ENCODE results near the gene NEDD4. TPM values are rescaled to one million over a fixed set of nuclear protein-coding genes. Genes with fewer than 3 reads are reported as not detected.
"Not testable (repeated sequence)": the region's sequence is repeated elsewhere in the genome, so short reads cannot be mapped to it uniquely, and the experiment has no call there.

NEDD4 gene
- total RNA-seq, 1 donor from 2014 or later, result 55.4 TPM

GRCh38 chr15:55846116-55846707 is 147.2 kb downstream of the NEDD4 start:
- H2AFZ ChIP-seq (ENCODE audit: low read depth, low read length), result no peak overlapping the region
- Mint-ChIP-seq H3K4me3 (ENCODE audit: unreplicated experiment) (no peak overlapping the region), H3K27me3 (ENCODE audit: low read depth, unreplicated experiment) (no peaks in the 10 kb centered on the region), H3K27ac (ENCODE audit: unreplicated experiment) (no peak overlapping the region), H3K36me3 (ENCODE audit: low read depth, unreplicated experiment) (peaks cover 17% of the 10 kb centered on the region), H3K4me1 (ENCODE audit: low read depth, unreplicated experiment) (no peaks in the 10 kb centered on the region), H3K9me3 (ENCODE audit: unreplicated experiment) (no peaks in the 10 kb centered on the region)
- H3K27me3 ChIP-seq (ENCODE audit: insufficient read depth, low read length), result no peaks in the 10 kb centered on the region
- peak; percentile 78 for FAIRE-seq
- no peaks in the 10 kb centered on the region for H3K4me1 ChIP-seq (ENCODE audit: insufficient read depth, low read length)
- H4K20me1 ChIP-seq (ENCODE audit: insufficient read depth, low read length), result no peaks in the 10 kb centered on the region
- no peak overlapping the region for H3K27ac ChIP-seq (ENCODE audit: low read depth, low read length)
- DNase-seq (ENCODE audit: low read depth), result peak; percentile 51
- H3K36me3 ChIP-seq (ENCODE audit: insufficient read depth, low read length), result peaks cover 32% of the 10 kb centered on the region
- no peaks in the 10 kb centered on the region for H3K9me3 ChIP-seq (ENCODE audit: insufficient read depth, low read depth, low read length)
- no peaks in the 10 kb centered on the region for H3K79me2 ChIP-seq (ENCODE audit: insufficient read depth, low read length)
- H3K4me3 ChIP-seq (ENCODE audit: insufficient read depth, low read depth, low read length), result no peak overlapping the region
- no peak overlapping the region for H3K4me2 ChIP-seq (ENCODE audit: low read length)
- TF ChIP-seq EZH2 (IDR thresholded peaks at IDR 0.05; ENCODE audit: insufficient read depth, low read length), result no peak
- TF ChIP-seq, protein P1, sequence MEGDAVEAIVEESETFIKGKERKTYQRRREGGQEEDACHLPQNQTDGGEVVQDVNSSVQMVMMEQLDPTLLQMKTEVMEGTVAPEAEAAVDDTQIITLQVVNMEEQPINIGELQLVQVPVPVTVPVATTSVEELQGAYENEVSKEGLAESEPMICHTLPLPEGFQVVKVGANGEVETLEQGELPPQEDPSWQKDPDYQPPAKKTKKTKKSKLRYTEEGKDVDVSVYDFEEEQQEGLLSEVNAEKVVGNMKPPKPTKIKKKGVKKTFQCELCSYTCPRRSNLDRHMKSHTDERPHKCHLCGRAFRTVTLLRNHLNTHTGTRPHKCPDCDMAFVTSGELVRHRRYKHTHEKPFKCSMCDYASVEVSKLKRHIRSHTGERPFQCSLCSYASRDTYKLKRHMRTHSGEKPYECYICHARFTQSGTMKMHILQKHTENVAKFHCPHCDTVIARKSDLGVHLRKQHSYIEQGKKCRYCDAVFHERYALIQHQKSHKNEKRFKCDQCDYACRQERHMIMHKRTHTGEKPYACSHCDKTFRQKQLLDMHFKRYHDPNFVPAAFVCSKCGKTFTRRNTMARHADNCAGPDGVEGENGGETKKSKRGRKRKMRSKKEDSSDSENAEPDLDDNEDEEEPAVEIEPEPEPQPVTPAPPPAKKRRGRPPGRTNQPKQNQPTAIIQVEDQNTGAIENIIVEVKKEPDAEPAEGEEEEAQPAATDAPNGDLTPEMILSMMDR (IDR thresholded peaks at IDR 0.05; ENCODE audit: insufficient read depth, low read depth, low read length), result peak; percentile 96
- H3K9ac ChIP-seq (ENCODE audit: low read length), result no peak overlapping the region

DNA sequence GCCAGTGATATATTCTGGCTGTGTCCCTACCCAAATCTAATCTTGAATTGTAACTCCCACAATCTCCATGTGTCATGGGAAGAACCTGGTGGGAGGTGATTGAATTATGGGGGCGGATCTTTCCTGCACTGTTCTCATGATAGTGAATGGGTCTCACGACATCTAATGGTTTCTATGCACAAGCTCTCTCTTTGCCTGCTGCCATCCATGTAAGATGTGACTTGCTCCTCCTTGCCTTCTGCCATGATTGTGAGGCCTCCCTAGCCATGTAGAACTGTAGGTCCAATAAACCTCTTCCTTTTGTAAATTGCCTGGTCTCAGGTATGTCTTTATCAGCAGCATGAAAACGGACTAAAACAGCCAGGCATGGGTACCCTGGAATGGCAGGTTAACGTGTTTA is 150.5 kb downstream of the NEDD4 start:
- H4K20me1 ChIP-seq (ENCODE audit: insufficient read depth, low read length); H3K27ac Mint-ChIP-seq (ENCODE audit: unreplicated experiment); DNase-seq (ENCODE audit: low read depth); H3K27me3 Mint-ChIP-seq (ENCODE audit: low read depth, unreplicated experiment); H3K4me2 ChIP-seq (ENCODE audit: low read length); H3K27me3 ChIP-seq (ENCODE audit: insufficient read depth, low read length); H2AFZ ChIP-seq (ENCODE audit: low read depth, low read length); H3K4me1 ChIP-seq (ENCODE audit: insufficient read depth, low read length); H3K27ac ChIP-seq (ENCODE audit: low read depth, low read length); H3K4me1 Mint-ChIP-seq (ENCODE audit: low read depth, unreplicated experiment); FAIRE-seq; H3K9me3 ChIP-seq (ENCODE audit: insufficient read depth, low read depth, low read length); H3K4me3 ChIP-seq (ENCODE audit: insufficient read depth, low read depth, low read length); H3K9me3 Mint-ChIP-seq (ENCODE audit: unreplicated experiment); H3K4me3 Mint-ChIP-seq (ENCODE audit: unreplicated experiment); H3K79me2 ChIP-seq (ENCODE audit: insufficient read depth, low read length); H3K9ac ChIP-seq (ENCODE audit: low read length): not testable (repeated sequence)
- H3K36me3 ChIP-seq (ENCODE audit: insufficient read depth, low read length), result peaks cover 36% of the 10 kb centered on the region
- peaks cover 20% of the 10 kb centered on the region for H3K36me3 Mint-ChIP-seq (ENCODE audit: low read depth, unreplicated experiment)

- H3K4me1 Mint-ChIP-seq (ENCODE audit: low read depth, unreplicated experiment), result no peaks in the 10 kb centered on the region
- H3K36me3 ChIP-seq (ENCODE audit: insufficient read depth, low read length), result peaks cover 40% of the 10 kb centered on the region
- no peaks in the 10 kb centered on the region for H3K4me1 ChIP-seq (ENCODE audit: insufficient read depth, low read length)
- H2AFZ ChIP-seq (ENCODE audit: low read depth, low read length), result no peak overlapping the region
- TF ChIP-seq, protein P1 (IDR thresholded peaks at IDR 0.05; ENCODE audit: insufficient read depth, low read depth, low read length), result no peak
- no peak for TF ChIP-seq EZH2 (IDR thresholded peaks at IDR 0.05; ENCODE audit: insufficient read depth, low read length)
- peaks cover 20% of the 10 kb centered on the region for H3K36me3 Mint-ChIP-seq (ENCODE audit: low read depth, unreplicated experiment)
- H3K4me3 Mint-ChIP-seq (ENCODE audit: unreplicated experiment), result no peak overlapping the region
- FAIRE-seq (no peak), DNase-seq (ENCODE audit: low read depth) (no peak)
- no peaks in the 10 kb centered on the region for H3K27me3 ChIP-seq (ENCODE audit: insufficient read depth, low read length)
- no peaks in the 10 kb centered on the region for H4K20me1 ChIP-seq (ENCODE audit: insufficient read depth, low read length)
- H3K9ac ChIP-seq (ENCODE audit: low read length), result no peak overlapping the region
- no peak overlapping the region for H3K4me3 ChIP-seq (ENCODE audit: insufficient read depth, low read depth, low read length)
- no peaks in the 10 kb centered on the region for H3K79me2 ChIP-seq (ENCODE audit: insufficient read depth, low read length)
- no peaks in the 10 kb centered on the region for H3K9me3 ChIP-seq (ENCODE audit: insufficient read depth, low read depth, low read length)
- no peak overlapping the region for H3K27ac ChIP-seq (ENCODE audit: low read depth, low read length)
- H3K27me3 Mint-ChIP-seq (ENCODE audit: low read depth, unreplicated experiment), result no peaks in the 10 kb centered on the region
- H3K27ac Mint-ChIP-seq (ENCODE audit: unreplicated experiment), result no peak overlapping the region
- H3K4me2 ChIP-seq (ENCODE audit: low read length), result no peak overlapping the region
- no peaks in the 10 kb centered on the region for H3K9me3 Mint-ChIP-seq (ENCODE audit: unreplicated experiment)
Measured at GRCh38 chr15:55835866-55836265, 157.5 kb downstream of the NEDD4 start.

Data from astrocyte (in vitro differentiated cells and primary cell).